B cell (primary cell): Measurements from ENCODE around the gene IGLON5. TPM values are rescaled to one million over a fixed set of nuclear protein-coding genes. Genes with fewer than 3 reads are reported as not detected.

Experiments
- ATAC-seq: fragments of 200-7000 bp; cut with Tn5 transposase; one replicate; pipeline ENCODE4 v1.10.0; 2021; ENCODE audit warnings: low read depth, mild to moderate bottlenecking, moderate number of reproducible peaks, moderate library complexity
- CTCF ChIA-PET: fragments of 350-600 bp; sonication (Branson Sonifier 250); formaldehyde crosslinking; loops from one replicate; lab custom pipeline; 2021; ENCODE audit warnings: antibody characterized with exemption, inconsistent platforms; lab: Charles Lee
- POLR2A ChIA-PET: fragments of 350-600 bp; sonication (Branson Sonifier 250); formaldehyde crosslinking; loops from one replicate; lab custom pipeline; 2021; ENCODE audit warnings: antibody characterized with exemption; lab: Charles Lee
- DNase-seq: peaks from one replicate; pipeline ENCODE4 v3.0.0; 2013
- H2AFZ ChIP-seq: 2 replicates; pipeline ENCODE4 v1.6.1; 2012; ENCODE audit warnings: mild to moderate bottlenecking, low read depth, low read length; ENCODE audit not compliant: insufficient read depth, poor library complexity, severe bottlenecking
- H3K27ac ChIP-seq, 2 donors: 1 replicate in 1 of 2; 2 replicates in 1 of 2; pipeline ENCODE4 v1.5.1; 2012 to 2013; ENCODE audit warnings: low read length in 2 of 2, mild to moderate bottlenecking in 2 of 2, moderate library complexity in 1 of 2
- H3K27me3 ChIP-seq, 4 experiments: fragments of 200-600 bp in 1 of 4; sonication (generic) in 1 of 4; replicated peaks in 1 of 4; 1 replicate in 2 of 4; 2 replicates in 2 of 4; pipeline versions ENCODE4 v1.6.1 to v1.7.0; 2013 to 2016; ENCODE audit warnings: low read length in 3 of 4, mild to moderate bottlenecking in 2 of 4, mixed read lengths in 1 of 4, moderate library complexity in 1 of 4; ENCODE audit not compliant: insufficient read depth in 4 of 4, control insufficient read depth in 3 of 4; ENCODE audit errors: control extremely low read depth in 1 of 4
- H3K36me3 ChIP-seq, 2 experiments: replicated peaks in 1 of 2; 1 replicate in 1 of 2; 2 replicates in 1 of 2; pipeline versions ENCODE4 v1.6.1 to v1.7.1; 2013; ENCODE audit warnings: low read length in 1 of 2; ENCODE audit not compliant: insufficient read depth in 2 of 2, control insufficient read depth in 1 of 2; ENCODE audit errors: control extremely low read depth in 1 of 2, extremely low read depth in 1 of 2
- H3K4me1 ChIP-seq, 2 donors: fragments of 200-600 bp in 1 of 2; sonication (generic) in 1 of 2; 1 replicate in 1 of 2; 2 replicates in 1 of 2; pipeline versions ENCODE4 v1.5.1 to v1.6.1; 2013 to 2017; ENCODE audit warnings: low read length in 2 of 2; ENCODE audit not compliant: control insufficient read depth in 2 of 2, insufficient read depth in 2 of 2
- H3K4me2 ChIP-seq: replicated peaks from 2 replicates; pipeline ENCODE3; 2012; ENCODE audit warnings: mild to moderate bottlenecking, low read depth, low read length; ENCODE audit not compliant: poor library complexity, severe bottlenecking
- H3K4me3 ChIP-seq, 5 experiments: fragments of 200-600 bp in 1 of 5; sonication (generic) in 1 of 5; 1 replicate in 3 of 5; 2 replicates in 2 of 5; pipeline versions ENCODE4 v1.5.1 to v1.7.0; 2011 to 2016; ENCODE audit warnings: low read length in 4 of 5, mild to moderate bottlenecking in 4 of 5, low read depth in 2 of 5, control low read depth in 1 of 5, moderate library complexity in 1 of 5; ENCODE audit not compliant: insufficient read depth in 1 of 5; ENCODE audit errors: control extremely low read depth in 1 of 5, extremely low read depth in 1 of 5
- H3K79me2 ChIP-seq: fragments of 200-600 bp; sonication (generic); one replicate; pipeline ENCODE4 v1.6.0; 2016; ENCODE audit warnings: low read length; ENCODE audit not compliant: control insufficient read depth, insufficient read depth
- H3K9ac ChIP-seq: fragments of 200-600 bp; sonication (generic); 2 replicates; pipeline ENCODE4 v1.6.1; 2017; ENCODE audit warnings: mild to moderate bottlenecking, low read length, moderate library complexity
- H3K9me3 ChIP-seq, 3 donors: one replicate each; pipeline versions ENCODE4 v1.6.1 to v1.7.1; 2013; ENCODE audit warnings: low read length in 2 of 3; ENCODE audit not compliant: control insufficient read depth in 2 of 3, insufficient read depth in 1 of 3; ENCODE audit errors: control extremely low read depth in 1 of 3
- H4K20me1 ChIP-seq: 2 replicates; pipeline ENCODE4 v1.6.0; 2012; ENCODE audit warnings: mild to moderate bottlenecking, low read length; ENCODE audit not compliant: insufficient read depth, control insufficient read depth, poor library complexity, severe bottlenecking
- H3K27ac Mint-ChIP-seq: one replicate; pipeline ENCODE4 v1.8.0; 2021; ENCODE audit warnings: mixed read lengths
- H3K27me3 Mint-ChIP-seq: one replicate; pipeline ENCODE4 v1.8.0; 2021; ENCODE audit warnings: mixed read lengths
- H3K4me1 Mint-ChIP-seq: one replicate; pipeline ENCODE4 v1.8.0; 2021; ENCODE audit warnings: mixed read lengths
- H3K4me3 Mint-ChIP-seq: one replicate; pipeline ENCODE4 v1.8.0; 2021; ENCODE audit warnings: mixed read lengths
- H3K9me3 Mint-ChIP-seq: one replicate; pipeline ENCODE4 v1.8.0; 2022; ENCODE audit warnings: mixed read lengths; ENCODE audit not compliant: insufficient read depth
- CTCF ChIP-seq: fragments of 200-600 bp; IDR thresholded peaks from one replicate; pipeline ENCODE4 v1.8.0; 2022; ENCODE audit warnings: antibody characterized with exemption, mild to moderate bottlenecking
- EZH2 ChIP-seq: IDR thresholded peaks from 2 replicates; pipeline ENCODE4 v1.6.1; 2012; ENCODE audit warnings: borderline replicate concordance, low read depth, mild to moderate bottlenecking, moderate library complexity, low read length; ENCODE audit not compliant: insufficient read depth, poor library complexity, severe bottlenecking
- WGBS: methylation state at CpG from one replicate; pipeline ENCODE4 v1.1.5; 2013; ENCODE audit warnings: missing lambda C conversion rate; ENCODE audit not compliant: insufficient coverage; 5-methylcytosine and 5-hydroxymethylcytosine counted together
- intact Hi-C: fragments of 100-400 bp; cut with micrococcal nuclease; formaldehyde crosslinking; loops from one replicate; pipeline ENCODE4 v1.10.0; 2022
- polyA plus RNA-seq: library from polyadenylated mRNA; depleted of rRNA; stranded (reverse); fragments of >200 nt; gene quantifications from 2 replicates; pipeline ENCODE4 v1.2.3, GENCODE V29; 2012
- total RNA-seq, 2 donors: library from RNA; stranded (reverse); fragments of 120-200 nt in 1 of 2; gene quantifications; 1 replicate in 1 of 2; 2 replicates in 1 of 2; pipeline versions ENCODE4 v1.2.3 to v1.2.4, GENCODE V29; 2013 to 2022

IGLON5 gene
- total and polyA plus RNA-seq, 2 donors (not counting 1 experiment from before 2014, with no cell fraction given): not detected

DNA sequence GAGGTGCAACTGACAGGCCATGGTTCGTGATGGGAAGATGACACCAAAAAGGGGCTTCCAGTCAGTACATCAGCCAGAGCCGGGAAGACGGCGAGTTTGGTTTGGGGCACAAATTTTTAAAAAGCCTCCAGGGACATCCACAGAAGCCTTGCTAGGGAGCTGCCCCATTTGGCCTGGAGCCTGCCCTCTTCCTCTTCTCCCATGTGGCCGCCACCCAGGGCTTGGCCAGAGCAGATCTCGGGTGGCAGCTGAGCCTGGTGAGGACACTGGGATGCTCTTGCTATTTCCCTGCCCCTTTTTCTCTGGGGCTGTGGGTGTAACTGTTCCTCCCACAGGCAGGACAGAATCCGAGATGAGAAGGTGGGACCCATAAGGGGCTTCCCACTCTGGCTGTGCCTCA lies 46.5 kb downstream of the IGLON5 start:
- CTCF ChIA-PET: no interaction called here
- H3K9me3 ChIP-seq: no peaks in the 10 kb centered on the region
- H4K20me1 ChIP-seq: no peaks in the 10 kb centered on the region
- H3K27me3 ChIP-seq: no peaks in the 10 kb centered on the region
- Mint-ChIP-seq H3K9me3 (no peaks in the 10 kb centered on the region), H3K4me3 (no peak overlapping the region), H3K27ac (no peak overlapping the region), H3K27me3 (no peaks in the 10 kb centered on the region), H3K4me1 (peaks cover 7% of the 10 kb centered on the region)
- H3K4me1 ChIP-seq: peaks cover 0 to 4% of the 10 kb centered on the region in 2 donors
- no peak overlapping the region for H3K4me3 ChIP-seq
- POLR2A ChIA-PET: no interaction called here
- peaks cover 0 to 2% of the 10 kb centered on the region in 2 experiments for H3K36me3 ChIP-seq
- DNase-seq: no peak
- H2AFZ ChIP-seq: no peak overlapping the region
- TF ChIP-seq EZH2 (no peak), CTCF (no peak)
- H3K27ac ChIP-seq: no peak overlapping the region
- intact Hi-C loops: no loop called here
- no peak overlapping the region for H3K9ac ChIP-seq
- no peak overlapping the region for H3K4me2 ChIP-seq
- peaks cover 9% of the 10 kb centered on the region for H3K79me2 ChIP-seq
- 97% methylated on average over 6 of the region's 7 CpGs for WGBS
- ATAC-seq: no peak

- WGBS: 100% methylated on average over 1 of the region's 4 CpGs
- no peak for DNase-seq
Observed at GRCh38 chr19:51359294-51359693, 47.9 kb downstream of the IGLON5 start.

More at GRCh38 chr19:51359294-51359693, 47.9 kb downstream of the IGLON5 start:
- TF ChIP-seq CTCF (no peak), EZH2 (no peak)
- peaks cover 9% of the 10 kb centered on the region for H3K79me2 ChIP-seq
- no peaks in the 10 kb centered on the region for H4K20me1 ChIP-seq
- ATAC-seq: no peak
- no peak overlapping the region for H2AFZ ChIP-seq
- no peak overlapping the region for H3K4me3 ChIP-seq
- CTCF ChIA-PET: interaction anchor here (1.2 to 1.5 kb wide), 3 partner anchors 20 to 114 kb away, joined by 3 to 4 read pairs (median 4); no protein-coding TSS in a partner anchor
- H3K4me2 ChIP-seq: no peak overlapping the region
- Mint-ChIP-seq H3K4me3 (no peak overlapping the region), H3K9me3 (no peaks in the 10 kb centered on the region), H3K27me3 (no peaks in the 10 kb centered on the region), H3K4me1 (peaks cover 18% of the 10 kb centered on the region), H3K27ac (no peak overlapping the region)
- POLR2A ChIA-PET: interaction anchor here (0.6 kb wide), 1 partner anchor 10 kb away, joined by 4 read pairs; no protein-coding TSS in a partner anchor
- H3K36me3 ChIP-seq: peaks cover 0 to 2% of the 10 kb centered on the region in 2 experiments
- no peaks in the 10 kb centered on the region for H3K27me3 ChIP-seq
- intact Hi-C loops: no loop called here
- no peak overlapping the region for H3K27ac ChIP-seq
- peaks cover 0 to 4% of the 10 kb centered on the region in 2 donors for H3K4me1 ChIP-seq
- no peak overlapping the region for H3K9ac ChIP-seq
- no peaks in the 10 kb centered on the region for H3K9me3 ChIP-seq
